Stimulated activated CD4-positive, alpha-beta T cell treated with anti-CD3 and anti-CD28 coated beads, Interleukin-1b, Interleukin-23, amount 100 ng/mL, for 48 hours (primary cell): ENCODE measurements around the gene CCL28.

Experiments
- DNase-seq: peaks from one replicate; pipeline ENCODE4 v3.0.0-alpha.2; 2020

Gene CCL28

DNA sequence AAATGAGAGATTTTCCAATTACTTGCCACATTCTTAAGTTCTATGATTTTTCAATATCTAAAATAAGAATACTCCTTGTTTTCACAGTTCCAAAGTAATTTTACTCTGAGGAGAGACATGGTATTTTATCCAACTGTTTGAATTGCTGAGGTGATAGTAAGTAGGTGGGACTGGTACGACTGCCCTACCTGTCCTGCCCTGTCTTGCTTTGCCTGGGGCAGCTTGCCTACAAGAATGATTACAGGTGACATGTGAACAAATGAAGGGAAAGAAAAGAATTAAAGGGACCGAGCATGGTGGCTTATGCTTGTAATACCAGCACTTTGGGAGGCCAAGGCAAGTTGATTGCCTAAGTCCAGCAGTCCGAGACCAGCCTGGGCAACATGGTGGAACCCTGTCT is 57.4 kb downstream of the CCL28 start:
- DNase-seq: no peak

DNA sequence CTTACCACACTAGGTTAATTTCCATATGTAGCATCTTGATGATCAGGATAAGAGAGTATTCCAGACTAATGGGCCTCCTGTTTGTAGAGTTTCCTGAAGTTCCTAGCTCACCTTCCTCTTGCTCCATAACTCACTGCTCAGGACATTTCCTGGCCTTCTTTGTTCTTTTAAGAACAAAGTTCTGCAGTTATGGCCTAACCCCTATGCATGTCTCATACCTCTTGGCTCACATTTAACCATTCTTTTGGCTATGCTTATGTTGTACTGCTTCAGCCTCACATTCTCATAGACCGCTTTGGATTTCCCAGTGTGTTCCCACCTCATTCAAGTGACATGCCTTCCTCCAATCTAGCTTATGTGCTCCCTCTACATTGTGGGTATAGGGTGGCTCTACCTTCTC is 58.5 kb downstream of the CCL28 start:
- no peak for DNase-seq

DNA sequence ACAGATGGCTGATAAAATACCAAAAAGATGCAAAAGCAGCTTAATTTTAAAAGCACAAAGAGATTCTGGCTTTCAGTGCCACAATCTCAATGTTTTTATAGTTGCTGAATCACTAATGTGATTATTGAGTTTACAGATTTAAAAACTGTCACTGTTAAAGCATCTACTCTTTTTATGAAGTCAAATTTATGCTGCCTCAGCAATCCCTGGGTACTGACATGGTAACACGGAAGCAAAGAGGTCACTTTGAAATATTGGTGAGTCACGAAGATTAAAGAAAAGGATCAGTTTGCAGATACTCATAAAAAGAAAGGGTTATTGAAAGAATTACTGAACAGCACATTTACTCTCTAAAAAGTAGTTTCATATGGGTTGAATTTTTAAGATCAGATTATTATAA is 59.3 kb downstream of the CCL28 start:
- DNase-seq: no peak

GRCh38 chr5:43352131-43352530 is 60.1 kb downstream of the CCL28 start:
- no peak for DNase-seq

- DNase-seq: no peak
These were observed 63.3 kb downstream of the CCL28 start for GRCh38 chr5:43348861-43349363.

DNA sequence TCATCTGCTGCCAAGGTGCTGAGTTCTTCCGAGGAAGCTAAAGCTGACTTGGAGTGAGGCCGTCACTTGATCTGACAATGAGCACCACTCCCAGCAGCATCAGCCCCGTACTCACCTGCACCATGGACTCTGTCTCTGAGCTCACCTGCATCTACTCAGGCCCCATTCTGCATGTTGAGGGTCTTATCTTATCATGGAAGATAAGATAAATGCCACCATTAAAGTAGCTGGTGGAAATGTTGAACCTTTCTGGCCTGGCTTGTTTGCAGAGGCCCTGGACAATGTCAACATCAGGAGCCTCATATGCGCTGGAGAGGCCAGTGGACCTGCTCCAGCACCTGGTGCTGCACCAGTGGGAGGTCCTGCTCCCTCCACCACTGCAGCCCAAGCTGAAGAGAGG is 64.0 kb downstream of the CCL28 start:
- no peak for DNase-seq

DNA sequence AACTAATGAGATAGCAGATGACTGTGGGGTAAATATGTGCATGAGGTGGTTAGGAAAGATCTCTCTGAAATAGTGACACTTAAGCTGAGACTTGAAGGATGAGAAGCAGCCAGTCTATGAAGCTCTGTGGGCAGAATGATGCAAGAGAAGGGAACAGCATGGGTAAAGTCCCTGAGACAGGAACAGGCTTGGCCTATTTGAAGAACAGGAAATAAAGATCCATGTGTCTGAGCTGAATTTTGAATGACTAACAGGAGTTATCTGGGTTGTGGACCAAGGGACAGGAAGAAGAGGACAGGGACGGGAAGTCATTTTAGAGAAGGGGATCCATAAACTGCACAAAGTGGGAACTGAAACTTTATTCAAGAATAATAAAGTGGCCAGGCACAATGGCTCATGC is 73.3 kb downstream of the CCL28 start:
- no peak for DNase-seq

GRCh38 chr5:43336159-43336558 is 76.0 kb downstream of the CCL28 start:
- DNase-seq: peak; percentile 32

DNA sequence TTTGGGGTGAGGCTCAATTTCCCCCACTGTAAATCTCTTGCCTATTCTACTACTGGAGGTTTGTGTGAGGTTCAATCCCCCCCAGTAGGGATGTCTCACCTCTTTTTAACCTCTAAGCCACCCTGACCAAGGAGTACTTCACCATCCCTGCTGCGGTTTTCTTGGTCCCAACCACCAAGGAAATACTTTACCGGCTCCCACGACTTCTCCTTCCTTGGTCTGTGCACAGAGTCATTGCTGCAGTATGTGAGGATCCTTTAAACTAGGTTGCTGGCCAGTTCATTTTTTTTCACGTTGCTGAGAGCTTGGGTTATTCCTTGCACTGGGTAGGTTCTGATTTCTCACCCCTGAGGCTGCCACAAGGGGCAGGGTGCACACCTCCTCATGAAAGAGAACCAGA is 76.5 kb downstream of the CCL28 start:
- DNase-seq: no peak

DNA sequence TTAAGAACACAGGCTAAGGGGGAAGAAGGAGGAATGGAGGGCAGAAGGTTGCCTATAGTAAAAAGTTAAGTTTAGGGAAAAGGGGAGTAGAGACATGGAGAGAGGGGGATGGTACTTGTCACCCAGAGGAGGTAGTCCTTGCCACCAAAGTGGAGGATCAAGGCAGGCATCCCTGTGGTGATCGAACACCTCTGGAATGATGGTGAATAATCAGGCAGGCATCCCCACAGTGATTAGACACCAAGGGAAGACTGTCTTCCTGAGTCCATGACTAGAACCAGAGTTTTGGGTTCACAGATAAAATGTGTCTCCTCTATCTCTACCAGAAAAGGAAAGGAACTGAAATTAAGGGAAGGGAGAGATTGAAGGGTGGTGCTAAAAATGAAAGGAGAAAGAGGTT is 79.8 kb downstream of the CCL28 start:
- DNase-seq: no peak
